HEK293 (cell line): ENCODE data around the gene FBXO17.

Experiments used
- CTCF ChIP-seq: fragments of 450-650 bp; formaldehyde crosslinking; IDR thresholded peaks from 2 replicates; pipeline ENCODE4 v1.5.1; 2016; ENCODE audit warnings: missing biosample characterization, missing genetic modification characterization
- EGR2 ChIP-seq: fragments of 450-650 bp; formaldehyde crosslinking; IDR thresholded peaks from 2 replicates; pipeline ENCODE4 v1.5.1; 2016; ENCODE audit warnings: low read depth, missing biosample characterization, missing genetic modification characterization
- GLIS2 ChIP-seq: fragments of 450-650 bp; formaldehyde crosslinking; IDR thresholded peaks from 2 replicates; pipeline ENCODE4 v1.5.1; 2016; ENCODE audit warnings: missing biosample characterization, missing genetic modification characterization
- HOXC10 ChIP-seq: sonication (generic); formaldehyde crosslinking; IDR thresholded peaks from 2 replicates; pipeline ENCODE4 v1.8.1; 2023; ENCODE audit warnings: mild to moderate bottlenecking, missing genetic modification reagents
- KLF1 ChIP-seq: fragments of 450-650 bp; formaldehyde crosslinking; IDR thresholded peaks from 2 replicates; pipeline ENCODE4 v1.5.1; 2016; ENCODE audit warnings: missing biosample characterization, missing genetic modification characterization
- KLF17 ChIP-seq: fragments of 450-650 bp; formaldehyde crosslinking; IDR thresholded peaks from 2 replicates; pipeline ENCODE4 v1.5.1; 2016; ENCODE audit warnings: missing biosample characterization, missing genetic modification characterization
- KLF7 ChIP-seq: fragments of 450-650 bp; formaldehyde crosslinking; IDR thresholded peaks from 2 replicates; pipeline ENCODE4 v1.5.1; 2016; ENCODE audit warnings: missing biosample characterization, missing genetic modification characterization, borderline replicate concordance
- MZF1 ChIP-seq: fragments of 450-650 bp; formaldehyde crosslinking; IDR thresholded peaks from 2 replicates; pipeline ENCODE4 v1.5.1; 2017; ENCODE audit warnings: missing biosample characterization, missing genetic modification characterization, borderline replicate concordance
- PATZ1 ChIP-seq: fragments of 450-650 bp; formaldehyde crosslinking; IDR thresholded peaks from 2 replicates; pipeline ENCODE4 v1.5.1; 2016; ENCODE audit warnings: missing biosample characterization, missing genetic modification characterization
- PRDM4 ChIP-seq: fragments of 450-650 bp; formaldehyde crosslinking; IDR thresholded peaks from 2 replicates; pipeline ENCODE4 v1.5.1; 2017; ENCODE audit warnings: missing biosample characterization, missing genetic modification characterization
- ZBTB20 ChIP-seq: fragments of 450-650 bp; formaldehyde crosslinking; IDR thresholded peaks from 2 replicates; pipeline ENCODE4 v1.5.1; 2016; ENCODE audit warnings: missing biosample characterization, missing genetic modification characterization
- ZBTB44 ChIP-seq: fragments of 450-650 bp; IDR thresholded peaks from 2 replicates; pipeline ENCODE4 v1.5.1; 2018; ENCODE audit warnings: missing biosample characterization, mild to moderate bottlenecking, missing genetic modification characterization
- ZNF138 ChIP-seq: fragments of 450-650 bp; formaldehyde crosslinking; IDR thresholded peaks from 2 replicates; pipeline ENCODE4 v1.5.1; 2016; ENCODE audit warnings: missing biosample characterization, missing genetic modification characterization, borderline replicate concordance
- ZNF140 ChIP-seq: fragments of 450-650 bp; formaldehyde crosslinking; IDR thresholded peaks from 2 replicates; pipeline ENCODE4 v1.5.1; 2016; ENCODE audit warnings: missing biosample characterization, missing genetic modification characterization
- ZNF2 ChIP-seq: fragments of 450-650 bp; formaldehyde crosslinking; IDR thresholded peaks from 2 replicates; pipeline ENCODE4 v1.5.1; 2016; ENCODE audit warnings: missing biosample characterization, missing genetic modification characterization
- ZNF214 ChIP-seq: fragments of 450-650 bp; formaldehyde crosslinking; IDR thresholded peaks from 2 replicates; pipeline ENCODE4 v1.5.1; 2017; ENCODE audit warnings: missing biosample characterization, mild to moderate bottlenecking, missing genetic modification characterization, borderline replicate concordance
- ZNF266 ChIP-seq: fragments of 450-650 bp; formaldehyde crosslinking; IDR thresholded peaks from 2 replicates; pipeline ENCODE4 v1.5.1; 2016; ENCODE audit warnings: missing biosample characterization, missing genetic modification characterization, low read depth
- ZNF354C ChIP-seq: fragments of 450-650 bp; formaldehyde crosslinking; IDR thresholded peaks from 2 replicates; pipeline ENCODE4 v1.5.1; 2016; ENCODE audit warnings: missing biosample characterization, missing genetic modification characterization, low read depth, borderline replicate concordance
- ZNF404 ChIP-seq: fragments of 450-650 bp; formaldehyde crosslinking; IDR thresholded peaks from 2 replicates; pipeline ENCODE4 v1.5.1; 2017; ENCODE audit warnings: missing biosample characterization, missing genetic modification characterization
- ZNF426 ChIP-seq: fragments of 450-650 bp; formaldehyde crosslinking; IDR thresholded peaks from 2 replicates; pipeline ENCODE4 v1.5.1; 2017; ENCODE audit warnings: missing biosample characterization, missing genetic modification characterization, mild to moderate bottlenecking, inconsistent platforms, moderate library complexity
- ZNF521 ChIP-seq: fragments of 450-650 bp; formaldehyde crosslinking; IDR thresholded peaks from 2 replicates; pipeline ENCODE4 v1.5.1; 2017; ENCODE audit warnings: missing biosample characterization, mild to moderate bottlenecking, missing genetic modification characterization
- ZNF530 ChIP-seq: fragments of 450-650 bp; formaldehyde crosslinking; IDR thresholded peaks from 2 replicates; pipeline ENCODE4 v1.5.1; 2016; ENCODE audit warnings: low read depth, missing biosample characterization, missing genetic modification characterization
- ZNF623 ChIP-seq: fragments of 450-650 bp; formaldehyde crosslinking; IDR thresholded peaks from 2 replicates; pipeline ENCODE4 v1.5.1; 2016; ENCODE audit warnings: missing biosample characterization, missing genetic modification characterization
- ZNF624 ChIP-seq: fragments of 450-650 bp; formaldehyde crosslinking; IDR thresholded peaks from 2 replicates; pipeline ENCODE4 v1.5.1; 2017; ENCODE audit warnings: missing biosample characterization, missing genetic modification characterization
- ZNF645 ChIP-seq: fragments of 450-650 bp; formaldehyde crosslinking; IDR thresholded peaks from 2 replicates; pipeline ENCODE4; 2016; ENCODE audit warnings: missing biosample characterization, missing genetic modification characterization
- ZNF692 ChIP-seq: fragments of 450-650 bp; formaldehyde crosslinking; IDR thresholded peaks from 2 replicates; pipeline ENCODE4 v1.5.1; 2016; ENCODE audit warnings: missing biosample characterization, missing genetic modification characterization
- ZNF707 ChIP-seq: fragments of 450-650 bp; formaldehyde crosslinking; IDR thresholded peaks from 2 replicates; pipeline ENCODE4 v1.5.1; 2016; ENCODE audit warnings: missing biosample characterization, missing genetic modification characterization
- ZSCAN18 ChIP-seq: fragments of 450-650 bp; formaldehyde crosslinking; IDR thresholded peaks from 2 replicates; pipeline ENCODE4 v1.5.1; 2016; ENCODE audit warnings: missing biosample characterization, missing genetic modification characterization

FBXO17 gene

GRCh38 chr19:38900202-38900629 lies 75.3 kb downstream of the FBXO17 start (continued):
- TF ChIP-seq ZNF521 (tag by site-specific recombination), result no peak
- no peak for TF ChIP-seq ZNF645 (tag by site-specific recombination)
- TF ChIP-seq EGR2, result no peak
- TF ChIP-seq HOXC10 (CRISPR knock-in tag), result no peak
- TF ChIP-seq ZBTB20 (tag by site-specific recombination), result no peak
- no peak for TF ChIP-seq ZNF2 (tag by site-specific recombination)
- TF ChIP-seq PATZ1 (tag by site-specific recombination), result no peak; the same call in 1 of the 2 replicates
- TF ChIP-seq CTCF (tag by site-specific recombination), result no peak
- TF ChIP-seq ZNF624 (tag by site-specific recombination), result no peak
- TF ChIP-seq ZNF692 (tag by site-specific recombination), result peak; percentile 10; the same call in 1 of the 2 replicates
- no peak for TF ChIP-seq ZNF214 (tag by site-specific recombination)
- TF ChIP-seq KLF7 (tag by site-specific recombination), result no peak
- no peak for TF ChIP-seq MZF1 (tag by site-specific recombination)
- 0 out of 2 replicates have a peak, but pooled peaks have one; percentile 4 for TF ChIP-seq ZNF404 (tag by site-specific recombination)
- TF ChIP-seq ZNF266 (tag by site-specific recombination), result no peak
- TF ChIP-seq ZNF623 (tag by site-specific recombination), result no peak
- TF ChIP-seq GLIS2, result no peak
- no peak for TF ChIP-seq ZBTB44 (tag by site-specific recombination)
- no peak for TF ChIP-seq ZNF140 (tag by site-specific recombination)
- no peak for TF ChIP-seq ZNF707
- TF ChIP-seq ZNF426 (tag by site-specific recombination), result no peak
- TF ChIP-seq ZNF530 (tag by site-specific recombination), result no peak
- no peak for TF ChIP-seq ZNF138 (tag by site-specific recombination)
- no peak for TF ChIP-seq ZSCAN18 (tag by site-specific recombination)
- no peak for TF ChIP-seq KLF1 (tag by site-specific recombination)
- TF ChIP-seq ZNF354C (tag by site-specific recombination), result no peak
- TF ChIP-seq KLF17 (tag by site-specific recombination), result no peak
- TF ChIP-seq PRDM4 (tag by site-specific recombination), result peak; percentile 23; the same call in 1 of the 2 replicates
